Myocyte (in vitro differentiated cells): ENCODE data around the gene TRIM44. TPM values are rescaled to one million over a fixed set of nuclear protein-coding genes. Genes with fewer than 3 reads are reported as not detected.
"Not testable (repeated sequence)": the region's sequence is repeated elsewhere in the genome, so short reads cannot be mapped to it uniquely, and the experiment has no call there.

Source experiments
- DNase-seq: peaks from one replicate; pipeline ENCODE4 v3.0.0-alpha.2; 2012; ENCODE audit warnings: low read depth
- total RNA-seq: library from RNA; depleted of rRNA; stranded (reverse); fragments of >200 nt; gene quantifications from 2 replicates; pipeline ENCODE4 v1.2.3, GENCODE V29; 2014

TRIM44 gene
- total RNA-seq, 1 donor from 2014 or later, result 56.8 TPM

DNA sequence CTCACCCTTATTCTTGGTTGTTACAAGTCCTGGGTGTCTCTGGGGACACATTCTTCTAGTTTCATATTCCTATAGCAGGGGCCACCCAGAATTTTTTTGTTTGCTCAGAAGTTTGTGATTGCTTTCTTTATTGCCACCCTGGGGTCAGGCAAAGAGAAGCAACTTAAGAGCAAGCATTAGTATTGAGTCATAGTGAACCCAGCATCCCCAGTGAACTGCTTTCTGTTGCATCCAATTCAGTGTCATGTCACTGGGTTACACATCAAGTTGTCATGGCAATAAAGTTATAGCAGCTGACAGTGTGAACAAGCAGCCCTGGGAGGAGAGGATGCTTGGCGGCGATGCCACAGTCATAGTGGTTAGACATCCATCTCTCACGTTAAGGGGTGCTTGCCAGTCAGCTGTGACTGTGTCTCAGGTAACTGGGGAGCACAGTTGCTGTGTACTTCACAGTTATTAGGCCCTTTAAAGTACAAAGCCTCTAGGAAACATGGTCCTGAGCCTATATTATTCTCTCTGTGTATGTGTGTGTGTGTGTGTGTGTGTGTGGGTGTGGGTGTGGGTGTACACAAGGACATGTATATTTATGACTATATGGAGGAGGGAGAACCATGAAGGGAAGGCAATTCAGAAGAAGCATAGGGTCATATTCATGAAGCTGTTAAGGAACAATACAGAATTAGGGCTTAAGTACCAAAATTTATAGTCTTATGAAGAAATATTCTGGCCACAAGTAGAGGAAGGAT is 52.5 kb downstream of the TRIM44 start:
- DNase-seq, result peak; percentile 65

DNA sequence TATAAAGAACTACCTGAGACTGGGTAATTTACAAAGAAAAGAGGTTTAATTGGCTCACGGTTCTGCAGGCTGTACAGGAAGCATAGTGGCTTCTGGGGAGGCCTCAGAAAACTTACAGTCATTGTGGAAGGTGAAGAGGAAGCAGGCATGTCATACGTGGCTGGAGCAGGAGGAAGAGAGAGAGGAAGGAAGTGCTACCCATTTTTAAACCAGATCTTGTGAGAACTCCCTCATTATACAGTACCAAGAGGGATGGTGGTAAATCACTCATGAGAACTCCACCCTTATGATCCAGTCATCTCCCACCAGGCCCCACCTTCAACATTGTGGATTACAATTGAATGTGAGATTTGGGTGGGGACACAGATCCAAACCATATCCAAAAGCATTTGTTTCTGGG is 53.1 kb downstream of the TRIM44 start:
- DNase-seq, result not testable (repeated sequence)

DNA sequence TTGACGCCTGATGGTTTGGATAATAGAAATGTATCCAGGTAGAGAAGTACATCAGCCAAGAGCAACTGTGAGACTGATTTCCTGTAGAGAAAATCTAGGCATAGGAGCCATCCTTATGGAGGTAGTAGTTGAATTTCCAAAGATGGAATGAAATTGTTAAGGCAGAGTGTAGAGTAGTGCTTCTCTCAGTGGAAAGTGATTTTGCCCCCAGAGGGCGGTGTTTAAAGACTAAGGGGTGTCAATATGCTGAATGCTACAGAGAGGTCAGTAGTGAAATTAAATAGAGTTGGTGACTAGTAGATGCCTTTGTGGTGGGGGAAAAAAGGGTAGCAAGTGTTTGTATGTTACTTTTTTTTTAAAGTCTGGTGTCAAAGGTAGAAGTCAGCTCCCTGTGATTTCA is 54.5 kb downstream of the TRIM44 start:
- peak; percentile 21 for DNase-seq

GRCh38 chr11:35717520-35717919 is 54.9 kb downstream of the TRIM44 start:
- DNase-seq, result no peak

DNA sequence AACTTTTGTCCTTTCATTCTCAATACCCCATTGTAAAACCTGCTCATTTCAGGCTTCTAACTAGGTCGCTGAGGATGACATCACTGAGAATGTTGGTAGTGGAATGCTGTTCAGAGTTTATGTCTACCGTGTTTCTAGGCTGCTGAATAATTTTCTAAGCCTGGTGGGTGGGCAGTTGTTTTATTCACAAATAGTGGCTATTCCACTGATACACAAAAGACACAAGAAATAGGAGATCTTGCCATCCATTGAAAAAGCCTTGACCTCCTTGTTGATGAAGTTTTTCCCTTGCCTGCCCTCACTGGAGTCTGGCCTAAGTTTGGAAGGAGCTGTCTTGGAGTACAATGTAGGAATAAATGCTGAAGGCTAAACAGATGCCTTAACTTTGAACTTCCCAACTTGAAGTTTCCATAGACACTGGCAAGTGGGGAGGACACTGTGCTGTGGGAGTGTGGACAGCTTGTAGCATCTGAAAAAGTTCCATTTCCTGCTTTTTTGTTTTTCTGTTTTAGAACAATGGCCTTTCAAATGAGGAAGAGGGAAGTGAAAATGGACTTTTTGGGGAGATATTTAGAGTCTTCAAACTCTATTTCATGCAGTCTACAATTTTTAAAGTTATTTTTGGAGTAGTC is 59.2 kb downstream of the TRIM44 start:
- no peak for DNase-seq

GRCh38 chr11:35722641-35723040 is 60.1 kb downstream of the TRIM44 start:
- no peak for DNase-seq

GRCh38 chr11:35723493-35723892 is 60.9 kb downstream of the TRIM44 start:
- no peak for DNase-seq

- peak; percentile 52 for DNase-seq
Observed at GRCh38 chr11:35723913-35724312, 61.3 kb downstream of the TRIM44 start.

- DNase-seq, result peak; percentile 89
Observed at GRCh38 chr11:35725885-35726284, 63.3 kb downstream of the TRIM44 start.

DNA sequence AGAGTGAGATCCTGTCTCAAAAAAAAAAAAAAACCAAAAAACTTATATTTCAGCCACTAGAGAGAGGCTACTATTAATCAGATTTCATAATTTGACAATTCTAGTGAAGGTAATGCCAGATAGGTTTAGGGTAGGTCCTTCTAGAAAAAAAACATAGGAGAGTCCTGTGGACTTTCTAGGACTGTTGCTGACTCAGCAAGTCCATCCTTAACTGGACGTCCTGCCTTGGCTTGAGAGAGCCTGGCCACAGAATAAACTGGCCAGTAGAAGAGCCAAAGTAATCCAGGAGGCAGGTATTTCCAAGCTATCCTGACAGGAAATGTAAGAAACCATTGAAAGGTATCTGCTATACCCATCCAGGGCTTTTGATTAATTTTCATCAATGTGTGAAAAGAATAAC is 64.6 kb downstream of the TRIM44 start:
- DNase-seq, result no peak

- DNase-seq, result no peak
Observed at GRCh38 chr11:35730254-35730653, 67.7 kb downstream of the TRIM44 start.

- DNase-seq, result no peak
Observed at GRCh38 chr11:35734669-35735410, 72.3 kb downstream of the TRIM44 start.

- no peak for DNase-seq
Observed at GRCh38 chr11:35735411-35735810, 72.8 kb downstream of the TRIM44 start.

GRCh38 chr11:35735903-35736302 is 73.3 kb downstream of the TRIM44 start:
- DNase-seq, result peak; percentile 12

DNA sequence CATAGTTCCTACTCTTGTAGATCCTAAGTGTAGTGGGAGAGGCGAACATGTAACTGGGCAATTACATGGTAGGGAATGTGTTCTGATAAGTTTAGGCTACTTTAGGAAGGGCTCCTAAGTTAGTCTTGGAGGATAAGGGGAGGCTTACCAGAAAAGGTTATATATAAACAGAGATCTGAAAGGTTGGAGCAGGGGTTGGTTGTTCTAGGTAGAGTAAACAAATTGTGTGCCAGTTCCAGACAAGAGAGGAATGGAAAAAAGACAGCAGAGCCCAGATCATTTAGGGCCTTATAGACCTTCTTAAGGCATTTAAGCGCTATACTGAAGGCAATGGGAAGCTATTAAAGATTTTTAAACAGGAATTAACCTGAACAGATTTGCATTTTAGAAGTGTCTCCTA is 74.4 kb downstream of the TRIM44 start:
- no peak for DNase-seq

GRCh38 chr11:35740061-35740799 is 77.7 kb downstream of the TRIM44 start:
- no peak for DNase-seq

DNA sequence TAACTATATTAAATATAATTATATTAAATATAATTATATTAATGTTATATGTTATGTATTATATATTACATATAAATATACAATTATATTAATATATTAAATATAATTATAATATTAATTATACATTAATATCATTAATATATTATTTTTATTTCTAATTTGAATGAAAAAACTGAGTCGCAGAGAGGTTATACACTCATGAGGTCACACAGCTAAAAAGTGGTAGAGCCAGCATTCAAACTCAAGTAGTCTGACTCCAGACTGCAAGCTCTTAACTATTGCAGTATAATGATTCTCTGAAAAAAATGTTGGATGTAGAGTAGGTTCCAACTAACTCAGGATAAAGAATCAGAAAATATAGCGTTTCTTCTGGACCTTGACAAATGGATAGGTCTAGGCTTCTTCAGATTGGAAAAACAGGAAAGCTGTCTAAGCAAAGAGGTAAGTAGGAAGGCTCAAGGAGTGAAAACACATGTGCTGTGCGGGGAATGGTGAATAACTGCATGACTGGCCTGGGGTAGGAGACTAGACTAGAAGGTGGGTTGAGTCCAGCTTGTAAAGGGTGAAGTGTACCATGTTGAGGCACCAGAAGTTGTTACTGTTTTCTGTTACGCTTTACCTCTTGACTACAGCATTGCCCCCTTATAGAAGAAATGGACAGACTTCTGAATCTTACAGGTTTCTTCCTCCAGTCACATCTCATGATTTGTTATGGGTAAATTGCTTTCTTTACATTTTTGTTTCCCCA is 80.3 kb downstream of the TRIM44 start:
- DNase-seq, result no peak

DNA sequence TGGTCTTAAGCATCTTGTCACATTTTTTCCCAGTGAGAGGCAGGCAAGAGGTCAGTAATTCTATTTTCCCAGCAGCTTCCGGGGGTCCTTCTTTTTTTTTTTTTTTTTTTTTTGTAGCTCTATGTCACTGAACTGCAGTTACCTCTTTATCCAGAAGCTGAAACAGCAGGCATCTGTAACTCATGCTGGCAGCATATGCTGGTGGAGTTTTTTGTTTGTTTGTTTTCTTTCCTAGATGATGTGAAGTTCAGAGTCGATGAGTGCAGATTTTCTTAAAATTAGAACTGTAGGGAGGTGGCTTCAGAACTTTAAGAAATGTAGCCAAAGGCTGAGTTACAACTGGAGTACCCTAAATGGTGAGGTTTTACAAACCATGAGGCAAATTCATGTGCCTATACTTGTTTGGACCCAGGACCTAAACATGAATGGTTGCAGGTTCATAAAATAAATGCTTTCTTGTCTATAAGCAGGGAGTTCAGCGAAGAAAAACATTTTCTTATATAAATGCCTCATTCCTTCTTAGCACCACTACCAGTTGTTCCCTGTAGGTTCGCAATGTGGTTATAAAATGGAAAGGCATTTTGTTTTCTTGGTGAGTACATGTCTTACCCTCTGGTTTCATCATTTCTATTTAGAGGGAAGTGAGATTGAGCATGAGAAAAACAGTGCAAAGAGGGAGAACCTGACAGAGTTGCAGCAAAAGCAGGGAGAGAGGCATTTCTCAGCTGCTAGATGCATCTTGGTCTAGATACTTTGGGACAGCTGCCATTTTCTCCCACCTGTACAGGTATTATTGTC is 84.0 kb downstream of the TRIM44 start:
- DNase-seq, result peak; percentile 47

DNA sequence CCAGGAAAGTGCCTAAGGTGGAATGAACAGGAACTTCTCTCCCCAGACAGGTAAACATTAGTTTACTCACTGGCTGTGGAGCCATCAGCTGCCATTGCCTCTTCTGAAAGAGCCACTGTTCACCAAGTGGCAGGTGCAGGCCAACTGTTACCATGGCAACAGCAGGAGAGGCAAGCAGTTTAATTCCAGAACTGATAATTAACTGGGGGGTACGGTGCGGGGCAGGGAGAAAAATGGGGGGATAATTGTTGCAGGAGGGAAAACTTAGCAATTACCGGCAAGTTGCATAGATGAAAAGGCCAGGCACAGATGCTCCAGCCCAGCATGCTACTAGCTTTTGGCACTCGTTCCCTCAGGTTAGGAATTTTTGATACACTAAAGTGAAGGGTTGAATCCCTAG is 85.1 kb downstream of the TRIM44 start:
- peak; percentile 34 for DNase-seq

DNA sequence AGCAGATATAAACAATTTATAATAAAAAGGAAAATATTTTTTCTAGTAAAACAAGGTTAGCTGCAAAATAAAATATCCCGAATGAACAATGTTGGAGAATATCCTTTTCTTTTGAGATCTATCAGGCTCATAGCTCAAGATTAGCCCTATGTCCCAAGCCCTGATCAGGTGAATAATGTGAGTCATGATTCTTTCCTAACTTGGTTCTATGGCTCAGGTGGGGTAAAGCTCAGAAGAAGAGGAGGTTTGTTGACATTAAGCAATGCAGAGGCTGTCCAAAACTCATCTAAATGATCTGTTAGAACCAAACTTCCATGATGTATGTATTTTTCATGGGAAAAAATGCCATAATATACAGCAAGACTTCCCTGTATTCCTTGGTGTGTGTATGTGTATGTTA is 86.1 kb downstream of the TRIM44 start:
- no peak for DNase-seq
